ENCODE measurements around the gene MRAP. TPM values are rescaled to one million over a fixed set of nuclear protein-coding genes. Genes with fewer than 3 reads are reported as not detected.

MRAP gene
- total and polyA plus RNA-seq, 8 donors: 0.30 to 0.55 TPM; not detected in 6

- Histone ChIP-seq H3K9me3 (no peaks in the 10 kb centered on the region), H3K4me1 (no peaks in the 10 kb centered on the region), H3K27me3 (no peaks in the 10 kb centered on the region), H3K4me3 (no peak overlapping the region), H3K27ac (no peak overlapping the region), H3K36me3 (peaks cover 56 to 100% (median 99%) of the 10 kb centered on the region in 4 donors)
- intact Hi-C loops (cut with DNase I; ENCODE audit: low total_unique reads): no loop called here
- DNase-seq: no peak
- WGBS, 5 donors: 94 to 98% (median 95%) methylated on average over 17 to 22 of the region's 22 CpGs
- TF ChIP-seq CTCF (IDR thresholded peaks at IDR 0.05) (no peak), EP300 (IDR thresholded peaks at IDR 0.05) (no peak), POLR2A (IDR thresholded peaks at IDR 0.05) (no peak), POLR2AphosphoS5 (IDR thresholded peaks at IDR 0.05) (no peak)
Measured at GRCh38 chr21:32316361-32317215, 17.9 kb downstream of the MRAP start.

GRCh38 chr21:32317726-32318125 lies 19.1 kb downstream of the MRAP start:
- no peak for TF ChIP-seq EP300 (IDR thresholded peaks at IDR 0.05)
- Histone ChIP-seq H3K4me3 (no peak overlapping the region), H3K4me1 (no peaks in the 10 kb centered on the region), H3K36me3 (peaks cover 60 to 100% (median 99%) of the 10 kb centered on the region in 4 donors), H3K9me3 (no peaks in the 10 kb centered on the region), H3K27ac (no peak overlapping the region), H3K27me3 (no peaks in the 10 kb centered on the region)
- 84 to 92% (median 87%) methylated on average over 7 to 9 of the region's 9 CpGs for WGBS, 5 donors
- no peak for DNase-seq
- intact Hi-C loops (cut with DNase I; ENCODE audit: low total_unique reads): no loop called here

- DNase-seq: no peak
- H3K9me3 ChIP-seq: no peaks in the 10 kb centered on the region
- no peak overlapping the region for H3K4me3 ChIP-seq
- TF ChIP-seq POLR2A (IDR thresholded peaks at IDR 0.05) (no peak), EP300 (IDR thresholded peaks at IDR 0.05) (no peak), POLR2AphosphoS5 (IDR thresholded peaks at IDR 0.05) (no peak), CTCF (IDR thresholded peaks at IDR 0.05) (no peak)
- H3K27ac ChIP-seq: no peak overlapping the region
- no peaks in the 10 kb centered on the region for H3K27me3 ChIP-seq
- H3K4me1 ChIP-seq: no peaks in the 10 kb centered on the region
- intact Hi-C loops (cut with DNase I; ENCODE audit: low total_unique reads): no loop called here
- 92 to 98% (median 93%) methylated on average over 7 of the region's 7 CpGs for WGBS, 5 donors
- H3K36me3 ChIP-seq: peaks cover 68 to 100% (median 100%) of the 10 kb centered on the region in 4 donors
Measured at GRCh38 chr21:32319012-32319411, 20.4 kb downstream of the MRAP start.

GRCh38 chr21:32320059-32320458 lies 21.4 kb downstream of the MRAP start:
- 88 to 94% (median 90%) methylated on average over 3 to 6 of the region's 6 CpGs for WGBS, 5 donors
- Histone ChIP-seq H3K27me3 (no peaks in the 10 kb centered on the region), H3K4me3 (no peak overlapping the region), H3K4me1 (no peaks in the 10 kb centered on the region), H3K9me3 (no peaks in the 10 kb centered on the region), H3K27ac (no peak overlapping the region), H3K36me3 (peaks cover 73 to 100% (median 100%) of the 10 kb centered on the region in 4 donors)
- no peak for DNase-seq
- intact Hi-C loops (cut with DNase I; ENCODE audit: low total_unique reads): no loop called here
- no peak for TF ChIP-seq POLR2AphosphoS5 (IDR thresholded peaks at IDR 0.05)
- no peak for TF ChIP-seq CTCF (IDR thresholded peaks at IDR 0.05)
- no peak for TF ChIP-seq POLR2A (IDR thresholded peaks at IDR 0.05)
- TF ChIP-seq EP300 (IDR thresholded peaks at IDR 0.05): no peak

- peaks cover 74 to 100% (median 100%) of the 10 kb centered on the region in 4 donors for H3K36me3 ChIP-seq
- TF ChIP-seq POLR2AphosphoS5 (IDR thresholded peaks at IDR 0.05) (no peak), POLR2A (IDR thresholded peaks at IDR 0.05) (no peak), CTCF (IDR thresholded peaks at IDR 0.05) (no peak), EP300 (IDR thresholded peaks at IDR 0.05) (no peak)
- H3K4me1 ChIP-seq: no peaks in the 10 kb centered on the region
- no peaks in the 10 kb centered on the region for H3K27me3 ChIP-seq
- no peak overlapping the region for H3K27ac ChIP-seq
- WGBS, 5 donors: 88 to 92% (median 91%) methylated on average over 13 of the region's 13 CpGs
- H3K4me3 ChIP-seq: no peak overlapping the region
- intact Hi-C loops (cut with DNase I; ENCODE audit: low total_unique reads): no loop called here
- DNase-seq: no peak
- H3K9me3 ChIP-seq: no peaks in the 10 kb centered on the region
Measured at GRCh38 chr21:32320726-32321125, 22.1 kb downstream of the MRAP start.

Data from stomach (tissue), 9 donors.